Dedifferentiated amniotic fluid mesenchymal stem cell (primary cell): ENCODE data around the gene TM2D3.

ENCODE experiments used
- DNase-seq: peaks from one replicate; pipeline ENCODE4 v3.0.0-alpha.2; 2016; ENCODE audit errors: extremely low spot score

TM2D3 gene, protein sequence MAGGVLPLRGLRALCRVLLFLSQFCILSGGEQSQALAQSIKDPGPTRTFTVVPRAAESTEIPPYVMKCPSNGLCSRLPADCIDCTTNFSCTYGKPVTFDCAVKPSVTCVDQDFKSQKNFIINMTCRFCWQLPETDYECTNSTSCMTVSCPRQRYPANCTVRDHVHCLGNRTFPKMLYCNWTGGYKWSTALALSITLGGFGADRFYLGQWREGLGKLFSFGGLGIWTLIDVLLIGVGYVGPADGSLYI

DNA sequence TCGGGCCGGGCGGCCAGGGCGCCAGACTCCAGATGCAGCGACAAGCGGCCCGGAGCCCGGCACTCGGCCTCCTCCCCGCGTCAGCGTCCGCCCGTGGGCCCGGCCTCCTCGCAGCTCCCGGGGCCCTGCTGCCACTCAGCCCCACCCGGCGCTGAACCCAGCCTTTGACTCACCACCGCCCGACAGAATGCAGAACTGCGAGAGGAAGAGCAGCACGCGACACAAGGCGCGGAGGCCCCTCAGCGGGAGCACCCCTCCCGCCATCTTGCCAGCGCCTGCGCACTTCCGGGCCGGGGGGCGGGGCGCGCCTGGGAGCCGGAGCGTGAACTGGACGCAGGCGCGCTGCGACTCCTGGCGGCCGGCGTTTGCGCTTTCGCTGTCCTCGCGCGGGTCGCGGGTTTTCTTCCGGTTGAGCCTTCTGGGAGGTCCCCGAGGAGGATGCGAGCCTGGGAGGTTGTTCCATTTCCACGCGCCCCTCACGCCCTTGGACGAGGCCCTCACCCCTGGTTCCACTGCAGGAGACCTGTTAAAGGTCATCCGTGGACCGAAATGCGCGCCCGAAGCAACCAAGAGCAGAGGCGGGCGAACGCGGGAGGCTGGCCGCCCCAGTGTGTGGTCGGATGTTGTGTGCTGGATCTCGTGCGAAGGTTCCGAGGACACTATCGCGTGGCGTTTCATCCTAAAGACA is at the start of gene TM2D3:
TSS of gene TM2D3 (minus strand) at position 284 of the 688 bp plus-strand sequence. CDS start at position 264, 20 bp downstream.
- DNase-seq = peak; percentile 92

DNA sequence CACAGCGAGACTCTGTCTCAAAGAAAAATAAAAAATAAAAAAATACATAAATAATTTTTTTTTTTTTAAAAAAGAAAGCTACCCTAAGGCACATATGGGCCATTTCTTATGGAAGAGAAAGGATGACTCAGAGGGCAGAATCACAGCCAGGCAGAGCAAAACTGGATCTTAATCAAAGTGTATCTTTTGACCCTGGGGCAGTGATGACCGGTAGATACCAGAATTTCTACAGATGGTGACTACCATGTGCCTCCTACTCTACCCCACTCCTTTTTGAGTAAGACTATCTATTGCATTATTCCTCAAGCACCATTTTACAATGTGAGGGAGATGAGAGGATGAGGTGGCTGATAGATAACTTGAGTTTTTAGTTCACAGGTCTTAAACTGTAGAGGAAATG is 46.1 kb upstream of the TM2D3 start:
- DNase-seq = no peak

DNA sequence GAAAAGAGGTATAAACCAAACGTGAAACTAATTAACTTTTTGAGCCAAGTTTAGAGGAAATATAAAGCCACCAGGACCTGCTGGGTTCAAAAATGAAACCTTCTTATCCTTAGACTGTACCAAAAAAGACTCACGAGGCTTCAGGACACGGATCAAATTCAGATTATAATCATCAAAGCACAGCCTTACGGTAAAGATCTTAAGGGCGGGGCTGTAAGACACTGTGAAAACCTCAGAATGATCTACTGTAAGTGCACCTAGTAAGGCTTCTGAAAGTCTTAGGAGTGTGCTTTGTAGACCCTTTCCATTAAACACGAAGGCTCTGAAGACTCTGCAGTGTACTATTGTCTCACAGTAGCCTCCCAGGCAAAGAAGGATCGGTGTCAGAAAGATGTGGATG is 45.3 kb upstream of the TM2D3 start:
- no peak for DNase-seq

DNA sequence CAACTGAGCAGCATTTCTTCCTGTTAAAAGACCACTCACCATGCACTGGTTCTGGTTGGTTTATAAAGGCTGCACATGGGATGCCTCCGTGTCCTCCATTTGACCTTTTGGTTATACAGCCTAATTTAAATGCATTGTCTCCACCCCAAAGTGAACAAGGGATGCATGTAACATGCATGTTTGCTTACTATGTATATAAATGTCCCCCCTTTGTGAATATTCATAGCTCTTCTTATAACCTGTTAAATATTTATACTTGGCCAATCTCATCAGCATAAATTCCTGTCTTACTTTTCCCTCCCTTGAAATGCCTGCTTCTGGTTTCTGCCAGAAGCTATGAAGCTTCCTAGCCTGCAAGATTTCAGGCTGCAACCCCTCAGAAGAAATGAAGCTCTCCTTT is 44.6 kb upstream of the TM2D3 start:
- no peak for DNase-seq

DNA sequence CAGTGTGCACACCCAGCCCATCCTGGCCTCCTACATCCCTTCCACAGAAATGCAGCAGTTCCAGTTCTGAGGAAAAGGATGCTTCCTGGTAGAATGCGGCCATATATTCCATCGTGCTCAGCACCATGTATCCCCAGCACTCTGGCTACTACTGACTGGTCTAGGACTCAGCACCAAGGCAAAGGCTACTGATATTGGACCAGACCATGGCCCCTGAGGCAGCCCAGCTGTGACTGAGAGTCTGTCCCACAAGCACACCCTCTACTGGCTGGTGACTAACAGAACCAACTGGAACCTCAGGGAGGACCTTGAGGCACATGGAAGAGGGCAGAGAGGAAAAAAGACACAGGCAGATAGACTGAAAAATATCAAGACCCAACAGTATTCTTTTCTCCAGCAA is 42.1 kb upstream of the TM2D3 start:
- DNase-seq = no peak

DNA sequence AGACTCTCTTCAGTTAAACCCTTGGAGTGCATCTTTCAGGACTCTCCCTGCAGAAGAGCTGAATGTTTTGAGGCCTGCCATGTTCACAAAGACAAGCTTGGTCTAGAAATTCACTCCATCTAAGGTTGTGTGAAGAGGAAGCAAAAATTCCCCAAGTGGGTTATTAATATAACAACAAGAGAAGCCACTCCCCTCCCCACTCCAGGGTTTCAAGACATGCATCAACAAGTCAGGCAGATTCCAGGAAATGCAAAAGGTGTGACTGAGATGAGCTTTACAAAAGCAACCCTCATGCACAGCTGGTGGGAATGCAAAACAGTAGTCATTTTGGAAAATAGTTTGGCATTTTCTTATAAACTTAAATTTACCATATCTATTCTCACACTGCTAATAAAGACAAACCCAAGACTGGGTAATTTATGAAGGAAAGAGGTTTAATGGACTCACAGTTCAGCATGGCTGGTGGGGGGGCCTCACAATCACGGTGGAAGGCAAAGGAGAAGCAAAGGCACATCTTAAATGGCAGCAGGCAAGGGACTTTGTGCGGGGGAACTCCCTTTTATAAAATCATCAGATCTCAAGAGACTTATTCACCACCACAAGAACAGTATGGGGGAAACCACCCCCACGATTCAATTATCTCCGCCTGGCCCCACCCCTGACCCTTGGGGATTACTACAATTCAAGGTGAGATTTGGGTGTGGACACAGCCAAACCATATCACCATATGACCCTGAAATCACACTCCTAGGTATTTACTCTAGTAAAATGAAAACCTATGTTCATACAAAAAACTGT is 40.8 kb upstream of the TM2D3 start:
- DNase-seq = no peak

DNA sequence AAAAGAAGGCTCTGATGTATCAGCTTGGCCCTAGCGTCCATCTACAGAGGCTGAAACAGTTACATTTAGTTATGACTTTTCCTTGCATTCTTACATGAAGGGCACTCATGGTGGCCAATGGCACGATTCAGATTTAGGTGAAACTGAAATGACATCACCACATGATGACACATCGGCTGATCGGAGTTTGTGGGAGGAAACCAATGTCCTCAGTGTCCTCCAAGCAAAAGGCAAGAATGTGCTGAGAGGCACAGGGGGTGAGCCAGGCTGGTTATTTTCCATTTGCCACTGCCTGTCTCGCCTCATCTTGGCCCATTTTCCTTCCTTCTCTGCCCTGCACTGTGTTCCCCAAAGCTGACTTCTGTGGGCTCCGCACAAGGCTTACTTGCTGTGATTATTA is 37.7 kb upstream of the TM2D3 start:
- DNase-seq = no peak

DNA sequence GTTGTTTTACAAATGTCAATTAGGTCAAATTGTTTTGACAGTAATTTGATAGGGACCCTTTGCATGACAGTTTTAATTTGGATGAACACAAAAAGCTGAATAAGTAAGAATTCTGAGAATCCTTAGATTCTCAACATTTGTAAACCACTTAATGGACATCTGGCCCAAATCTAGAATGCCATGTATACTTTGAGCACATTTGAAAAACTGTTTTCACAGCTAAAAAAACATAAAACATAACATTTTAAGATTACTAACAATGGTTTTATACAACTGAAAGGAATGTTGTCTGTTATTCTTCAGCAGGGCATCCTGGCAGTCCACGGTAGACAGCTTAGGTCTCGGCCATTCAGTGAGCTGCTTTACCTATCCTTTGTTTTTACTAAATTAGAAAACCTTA is 34.5 kb upstream of the TM2D3 start:
- no peak for DNase-seq

DNA sequence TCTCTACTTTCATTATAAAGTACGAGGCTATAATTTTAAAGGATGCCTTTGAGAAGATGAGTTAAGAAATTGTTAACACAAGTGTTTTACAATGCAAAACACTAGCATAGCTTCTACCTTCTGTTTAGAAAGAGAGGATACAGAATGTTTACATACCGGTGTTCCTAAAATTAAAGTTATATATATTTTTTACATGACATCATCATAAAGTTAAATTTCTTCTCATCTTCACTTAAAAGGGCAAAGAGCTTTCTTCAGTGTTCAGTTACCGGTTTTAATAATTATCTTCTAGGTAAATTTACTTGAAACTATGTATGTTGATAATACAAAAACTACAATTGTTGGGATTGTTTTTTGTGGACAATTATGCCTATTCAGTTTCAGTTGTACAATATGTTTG is 32.7 kb upstream of the TM2D3 start:
- DNase-seq = no peak

DNA sequence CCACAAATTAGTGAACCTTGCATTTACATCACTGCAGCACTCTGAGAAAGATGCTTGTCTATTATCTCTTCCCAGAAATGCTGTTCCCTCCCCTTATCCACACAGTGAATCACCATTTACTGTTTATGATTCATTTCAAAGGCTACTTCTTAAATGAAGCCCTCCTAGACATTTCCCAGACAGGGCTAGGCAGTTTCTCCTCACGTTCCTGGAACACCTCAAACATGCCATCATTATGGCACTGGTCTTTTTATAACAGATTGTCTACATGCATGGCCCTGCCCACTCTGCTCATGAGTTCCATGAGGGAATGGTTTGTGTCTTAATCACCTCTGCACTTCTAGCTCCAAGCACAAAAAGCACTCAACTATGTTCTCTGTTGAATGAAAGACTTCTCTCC is 32.2 kb upstream of the TM2D3 start:
- no peak for DNase-seq

DNA sequence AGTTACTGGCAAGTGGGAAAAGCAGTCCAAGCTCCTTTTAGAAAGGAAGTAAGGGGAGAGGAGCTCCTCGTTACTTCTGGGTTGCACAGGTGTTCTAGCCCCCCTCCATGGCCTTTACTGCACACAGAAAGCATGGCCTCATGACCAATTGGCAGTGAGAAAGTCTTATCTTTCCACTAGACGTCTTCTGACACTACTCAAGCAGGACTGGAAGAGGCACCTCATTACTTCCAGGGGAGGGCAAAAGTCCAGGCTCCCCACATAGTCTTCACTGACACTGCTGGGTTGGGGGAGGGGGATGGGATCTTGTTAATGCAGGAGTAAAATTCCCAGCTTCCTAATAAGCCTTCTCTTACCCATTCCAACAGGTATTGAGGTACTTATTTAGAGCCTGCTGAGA is 27.6 kb upstream of the TM2D3 start:
- DNase-seq = no peak

DNA sequence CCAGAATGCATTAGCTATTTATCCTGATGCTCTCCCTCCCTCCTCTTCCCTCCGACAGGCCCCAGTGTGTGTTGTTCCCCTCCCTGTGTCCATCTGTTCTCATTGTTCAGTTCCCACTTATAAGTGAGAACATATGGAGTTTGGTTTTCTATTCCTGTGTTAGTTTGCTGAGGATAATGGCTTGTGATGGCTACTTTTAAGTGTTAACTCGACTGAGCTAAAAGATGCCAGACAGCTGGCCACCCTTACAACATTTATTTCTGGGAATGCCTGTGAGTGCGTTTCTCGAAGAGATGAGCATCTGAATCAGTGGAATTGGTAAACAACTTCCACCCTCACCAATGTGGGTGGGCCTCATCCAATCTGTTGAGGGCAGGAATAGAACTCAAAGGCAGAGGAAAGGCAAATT is 24.7 kb upstream of the TM2D3 start:
- no peak for DNase-seq

DNA sequence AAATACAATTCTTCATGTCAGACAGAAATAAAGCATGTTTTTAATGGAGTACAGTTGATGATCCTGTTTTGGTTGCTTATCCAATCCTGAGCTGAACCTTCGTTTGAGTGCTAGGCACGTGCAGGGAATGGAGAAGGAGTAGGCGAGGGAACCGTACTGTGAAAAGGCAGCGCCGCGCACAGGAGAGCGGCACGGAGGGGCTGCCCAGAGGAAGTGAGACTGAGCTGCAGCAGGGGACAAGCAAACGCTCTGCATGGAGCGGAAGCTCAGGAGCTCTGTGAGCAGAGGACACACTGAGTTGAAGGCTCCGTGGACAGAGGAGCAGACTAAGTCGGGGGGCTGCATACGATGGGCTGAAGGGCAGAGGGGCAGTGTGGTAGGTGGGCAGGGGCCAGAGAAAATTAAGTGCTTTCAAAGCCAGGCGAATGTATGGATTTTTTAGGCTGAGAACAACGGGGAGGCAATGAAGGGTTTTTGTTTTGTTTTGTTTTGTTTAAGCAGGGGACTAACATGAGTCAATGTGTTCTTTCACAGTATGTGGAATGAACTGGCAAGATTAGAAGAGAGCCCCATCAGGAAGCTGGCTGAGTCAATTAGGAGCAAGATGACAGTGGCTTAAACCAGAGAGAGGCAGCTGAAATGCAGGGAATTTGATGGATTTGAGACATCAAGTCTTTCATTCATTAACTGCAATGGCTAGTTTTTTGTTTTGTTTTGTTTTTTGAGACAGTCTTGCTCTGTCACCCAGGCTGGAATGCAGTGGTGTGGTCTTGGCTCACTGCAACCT is 23.8 kb upstream of the TM2D3 start:
- DNase-seq = peak; percentile 56

DNA sequence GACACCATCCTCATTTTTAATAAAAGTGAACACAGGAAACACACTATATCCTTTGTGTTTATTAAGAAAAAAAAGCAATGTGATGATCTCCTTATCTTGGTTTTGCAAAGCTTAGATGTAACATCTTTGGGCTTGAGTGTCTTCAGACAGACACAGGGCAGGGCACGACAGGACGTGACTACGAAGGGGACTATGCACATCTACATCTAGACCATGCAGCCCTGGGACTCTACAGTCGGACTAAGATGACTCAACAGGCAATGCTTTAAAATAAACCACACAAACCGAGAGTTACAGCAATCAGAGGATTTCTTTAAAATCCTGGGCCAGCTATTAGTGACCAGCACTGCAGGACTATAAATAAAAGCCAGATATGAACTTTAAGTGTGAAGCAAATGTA is 22.8 kb upstream of the TM2D3 start:
- DNase-seq = peak; percentile 48

DNA sequence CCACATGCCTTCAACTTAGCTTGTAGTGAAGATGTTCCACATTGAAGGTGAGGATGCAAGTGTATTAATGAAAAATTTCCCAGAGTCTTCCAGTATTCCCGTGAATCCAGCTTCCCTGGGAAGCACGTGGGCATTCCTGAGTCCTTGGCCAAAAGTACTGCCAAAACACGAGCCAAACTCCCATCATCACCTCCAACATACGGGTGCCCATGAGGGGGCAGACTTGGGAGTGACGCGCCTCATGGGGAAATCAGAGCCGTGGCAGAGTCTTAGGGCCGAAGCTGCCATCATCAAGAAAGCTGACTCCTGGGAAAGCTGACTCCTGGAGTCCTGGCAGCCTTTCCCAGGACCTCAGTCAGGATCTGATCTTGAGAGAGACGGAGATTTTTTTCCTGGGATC is 20.1 kb upstream of the TM2D3 start:
- DNase-seq = no peak

DNA sequence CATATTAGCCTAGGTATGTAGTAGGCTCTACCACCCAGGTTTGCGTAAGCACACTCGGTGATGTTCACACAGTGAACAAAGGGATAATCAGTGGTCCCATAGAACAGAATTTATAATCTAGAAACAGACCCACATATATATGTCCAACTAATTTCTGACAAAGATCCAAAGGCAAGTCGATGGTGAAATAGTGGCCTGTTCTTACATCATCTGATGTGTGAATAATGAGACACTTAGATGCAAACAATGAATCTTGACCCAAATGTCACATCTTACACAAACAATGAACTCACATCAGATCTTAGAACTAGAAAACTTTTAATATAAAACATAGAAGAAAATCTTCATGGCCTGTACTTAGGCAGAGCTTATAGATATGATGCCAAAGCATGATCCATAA is 17.6 kb upstream of the TM2D3 start:
- no peak for DNase-seq

DNA sequence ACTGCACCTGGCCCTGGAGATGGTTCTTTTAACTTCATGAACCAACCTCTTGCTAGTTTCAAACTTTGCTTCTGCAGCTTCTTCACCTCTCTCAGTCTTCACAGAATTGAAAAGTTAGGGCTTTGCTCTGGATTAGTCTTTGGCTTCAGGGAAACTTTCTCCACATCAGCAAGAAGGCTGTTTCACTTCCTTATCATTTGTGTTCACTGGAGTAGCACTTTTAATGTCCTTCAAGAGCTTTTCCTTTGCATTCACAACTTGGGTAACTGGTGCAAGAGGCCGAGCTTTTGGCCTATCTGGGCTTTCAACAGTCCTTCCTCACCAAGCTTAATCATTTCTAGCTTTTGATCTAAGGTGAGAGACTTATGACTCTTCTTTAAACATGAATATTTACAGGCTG is 15.7 kb upstream of the TM2D3 start:
- DNase-seq = no peak

DNA sequence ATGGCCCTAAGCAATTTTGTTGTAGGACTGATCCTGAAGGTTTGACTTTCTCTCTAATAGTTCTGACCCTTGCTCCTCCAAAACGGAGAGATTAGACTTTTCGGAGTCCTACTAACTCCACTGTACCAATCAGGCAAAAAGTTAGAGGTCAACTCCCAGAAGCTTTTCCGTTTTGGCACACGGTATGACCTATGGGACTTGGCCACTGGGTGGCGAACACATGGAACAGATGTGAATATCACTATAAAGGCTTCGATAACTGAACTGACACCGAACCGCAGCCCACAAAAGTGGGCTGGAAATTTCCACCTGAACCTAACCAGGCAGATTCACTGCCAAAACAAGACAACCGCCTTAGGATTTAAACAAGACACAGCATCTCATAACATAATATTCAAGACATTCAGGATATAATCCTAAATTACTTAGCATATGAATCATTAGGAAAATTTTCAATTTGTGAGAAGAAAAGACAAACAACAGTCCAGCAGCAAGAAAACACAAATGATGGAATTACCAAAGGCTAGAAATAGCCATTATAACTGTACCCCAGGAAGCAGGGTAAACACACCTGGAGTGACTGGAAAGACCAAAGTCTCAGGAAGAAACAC is 12.2 kb upstream of the TM2D3 start:
- DNase-seq = no peak

DNA sequence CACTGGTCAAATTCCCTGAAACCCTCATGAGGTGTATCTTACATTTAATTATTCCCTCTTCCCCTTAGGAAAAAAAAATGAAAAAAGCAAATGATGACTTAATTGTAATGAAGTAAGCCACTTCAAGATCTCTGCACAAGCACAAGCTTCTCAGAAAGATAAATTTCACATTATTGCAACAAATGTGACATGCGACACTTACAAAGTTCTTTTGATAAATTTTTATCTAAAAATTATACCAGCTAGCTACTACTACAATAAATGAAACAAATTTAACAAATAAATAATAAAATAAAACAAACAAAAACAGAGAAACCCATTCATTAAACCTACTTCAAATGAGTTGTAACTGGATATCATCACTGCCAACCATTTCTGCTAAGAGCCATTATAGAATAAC is 10.0 kb upstream of the TM2D3 start:
- DNase-seq = no peak

DNA sequence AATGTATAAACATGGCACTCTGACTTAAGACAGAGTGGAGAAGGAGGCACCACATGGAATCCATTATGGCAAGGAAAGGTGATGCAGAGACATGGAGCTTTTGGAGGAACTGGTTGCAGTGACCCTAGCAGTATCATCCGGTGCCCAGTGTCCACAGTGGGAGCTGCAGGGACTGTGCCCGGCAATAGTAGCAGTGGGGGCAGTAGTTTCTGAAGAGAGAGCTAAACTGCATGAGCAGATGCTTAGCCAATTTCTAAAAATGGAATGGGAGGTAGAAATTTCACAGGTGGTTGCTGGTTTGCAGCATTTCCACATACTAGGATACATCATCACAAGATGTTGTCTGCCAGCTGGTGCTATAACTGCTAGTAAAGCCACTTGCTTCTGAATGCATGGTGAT is 7.8 kb upstream of the TM2D3 start:
- DNase-seq = no peak

DNA sequence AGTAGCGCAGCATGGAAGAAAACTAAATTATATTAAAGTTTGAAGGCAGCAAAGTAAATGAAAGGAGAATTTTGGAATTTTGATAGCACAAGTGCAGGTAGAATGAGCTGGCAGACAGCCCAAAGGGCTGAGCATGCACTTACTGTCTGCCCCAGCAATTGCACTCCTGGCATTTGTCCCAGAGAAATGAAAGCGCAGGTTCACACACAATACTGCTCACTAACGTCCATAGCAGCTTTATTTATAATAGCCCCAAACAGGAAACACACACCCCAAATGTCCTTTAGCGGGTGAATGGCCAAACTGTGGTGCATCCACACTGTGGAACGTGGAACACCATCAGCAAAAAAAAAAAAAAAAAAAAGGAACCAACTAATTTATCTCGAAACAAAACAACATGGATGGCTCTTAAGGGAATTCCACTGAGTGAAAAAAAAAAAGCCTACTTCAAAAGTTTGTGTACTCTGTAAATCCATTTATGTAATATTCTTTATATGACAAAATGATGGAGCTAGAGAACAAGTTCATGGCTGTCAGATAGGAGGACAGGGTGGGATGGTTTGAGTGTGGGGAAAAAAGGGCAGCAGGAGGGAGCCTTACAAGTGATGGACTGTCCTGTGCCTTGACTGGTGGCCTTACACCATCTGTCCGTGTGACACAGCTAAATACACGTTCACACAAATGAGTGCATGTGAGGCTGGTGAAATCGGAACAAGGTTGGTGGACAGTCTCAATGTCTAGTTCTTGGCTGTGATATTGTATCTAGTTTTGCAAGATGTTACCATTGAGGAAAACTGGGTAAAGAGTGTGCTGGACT is 6.0 kb upstream of the TM2D3 start:
- no peak for DNase-seq
